ENCODE measurements around the gene DCK. TPM values are rescaled to one million over a fixed set of nuclear protein-coding genes. Genes with fewer than 3 reads are reported as not detected.
"Not testable (repeated sequence)": the region's sequence is repeated elsewhere in the genome, so short reads cannot be mapped to it uniquely, and the experiment has no call there.

The DCK gene
- polyA plus RNA-seq, 2 donors: 3.1 to 8.0 TPM

DNA sequence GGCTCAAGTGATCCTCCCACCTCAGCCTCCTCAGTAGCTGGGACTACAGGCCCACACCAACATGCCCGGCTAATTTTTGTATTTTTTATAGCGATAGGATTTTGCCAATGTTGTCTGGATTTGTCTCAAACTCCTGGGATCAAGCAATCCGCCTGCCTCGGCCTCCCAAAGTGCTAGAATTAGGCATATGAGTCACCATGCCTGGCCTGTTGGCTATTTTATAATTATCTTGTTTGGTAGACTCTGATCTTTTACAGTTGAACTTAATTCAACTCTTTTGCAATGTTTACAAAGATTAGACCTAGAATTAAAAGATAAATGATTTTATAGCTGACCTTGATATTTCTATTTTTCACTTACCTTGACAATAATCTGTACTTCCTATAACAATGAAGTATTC lies 18.0 kb downstream of the DCK start:
- no peak overlapping the region for H3K27ac ChIP-seq (ENCODE audit: low read depth in 2 of 2, low read length in 1 of 2)
- no peaks in the 10 kb centered on the region for H3K36me3 ChIP-seq (ENCODE audit: control insufficient read depth in 2 of 2, insufficient read depth in 2 of 2, low read length in 1 of 2)
- no peak overlapping the region for H3K4me3 ChIP-seq (ENCODE audit: low read depth in 1 of 2, low read length in 2 of 2)
- H3K4me1 ChIP-seq (ENCODE audit: control insufficient read depth in 2 of 2, insufficient read depth in 2 of 2, low read length in 1 of 2): no peaks in the 10 kb centered on the region
- no peaks in the 10 kb centered on the region for H3K9me3 ChIP-seq (ENCODE audit: control insufficient read depth in 2 of 2, insufficient read depth in 1 of 2, low read depth in 1 of 2, low read length in 1 of 2)
- no peaks in the 10 kb centered on the region for H3K27me3 ChIP-seq (ENCODE audit: control insufficient read depth in 1 of 2, insufficient read depth in 2 of 2, low read length in 2 of 2)
- 82 to 88% methylated on average over 4 of the region's 4 CpGs for WGBS, 2 donors

DNA sequence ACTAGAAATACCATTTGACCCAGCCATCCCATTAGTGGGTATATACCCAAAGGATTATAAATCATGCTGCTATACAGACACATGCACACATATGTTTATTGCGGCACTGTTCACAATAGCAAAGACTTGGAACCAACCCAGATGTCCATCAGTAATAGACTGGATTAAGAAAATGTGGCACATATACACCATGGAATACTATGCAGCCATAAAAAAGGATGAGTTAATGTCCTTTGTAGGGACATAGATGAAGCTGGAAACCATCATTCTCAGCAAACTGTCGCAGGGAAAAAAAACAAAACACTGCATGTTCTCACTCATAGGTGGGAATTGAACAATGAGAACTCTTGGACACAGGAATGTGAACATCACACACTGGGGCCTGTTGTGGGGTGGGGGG lies 23.9 kb downstream of the DCK start:
- WGBS, 2 donors: 99 to 100% methylated on average over 2 of the region's 2 CpGs
- not testable (repeated sequence) for H3K9me3 ChIP-seq (ENCODE audit: control insufficient read depth in 2 of 2, insufficient read depth in 1 of 2, low read depth in 1 of 2, low read length in 1 of 2); H3K4me3 ChIP-seq (ENCODE audit: low read depth in 1 of 2, low read length in 2 of 2); H3K27me3 ChIP-seq (ENCODE audit: control insufficient read depth in 1 of 2, insufficient read depth in 2 of 2, low read length in 2 of 2); H3K27ac ChIP-seq (ENCODE audit: low read depth in 2 of 2, low read length in 1 of 2); H3K36me3 ChIP-seq (ENCODE audit: control insufficient read depth in 2 of 2, insufficient read depth in 2 of 2, low read length in 1 of 2); H3K4me1 ChIP-seq (ENCODE audit: control insufficient read depth in 2 of 2, insufficient read depth in 2 of 2, low read length in 1 of 2)

DNA sequence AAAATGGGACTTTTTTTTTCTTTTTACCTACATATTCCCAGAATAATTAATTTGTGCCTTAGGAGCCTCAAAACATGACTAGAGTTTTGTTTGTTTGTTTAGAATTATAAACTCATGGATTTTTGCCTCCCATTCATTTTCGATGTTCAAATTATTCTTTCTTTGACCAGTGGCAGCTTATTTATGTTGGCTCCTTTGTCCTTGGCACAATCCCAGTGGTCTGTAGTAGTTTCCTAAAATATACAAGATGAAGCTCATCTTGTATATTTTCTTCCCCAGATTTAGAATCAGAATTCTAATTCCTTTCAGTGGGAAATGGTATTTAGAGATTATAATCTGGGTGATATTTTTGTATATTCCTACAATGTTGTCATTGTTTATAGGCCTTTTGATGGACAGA lies 27.2 kb downstream of the DCK start:
- 49 to 67% methylated on average over 1 of the region's 1 CpG for WGBS, 2 donors
- H3K36me3 ChIP-seq (ENCODE audit: control insufficient read depth in 2 of 2, insufficient read depth in 2 of 2, low read length in 1 of 2): no peaks in the 10 kb centered on the region
- H3K27me3 ChIP-seq (ENCODE audit: control insufficient read depth in 1 of 2, insufficient read depth in 2 of 2, low read length in 2 of 2): no peaks in the 10 kb centered on the region
- no peaks in the 10 kb centered on the region for H3K9me3 ChIP-seq (ENCODE audit: control insufficient read depth in 2 of 2, insufficient read depth in 1 of 2, low read depth in 1 of 2, low read length in 1 of 2)
- no peak overlapping the region for H3K4me3 ChIP-seq (ENCODE audit: low read depth in 1 of 2, low read length in 2 of 2)
- no peak overlapping the region for H3K27ac ChIP-seq (ENCODE audit: low read depth in 2 of 2, low read length in 1 of 2)
- H3K4me1 ChIP-seq (ENCODE audit: control insufficient read depth in 2 of 2, insufficient read depth in 2 of 2, low read length in 1 of 2): no peaks in the 10 kb centered on the region

DNA sequence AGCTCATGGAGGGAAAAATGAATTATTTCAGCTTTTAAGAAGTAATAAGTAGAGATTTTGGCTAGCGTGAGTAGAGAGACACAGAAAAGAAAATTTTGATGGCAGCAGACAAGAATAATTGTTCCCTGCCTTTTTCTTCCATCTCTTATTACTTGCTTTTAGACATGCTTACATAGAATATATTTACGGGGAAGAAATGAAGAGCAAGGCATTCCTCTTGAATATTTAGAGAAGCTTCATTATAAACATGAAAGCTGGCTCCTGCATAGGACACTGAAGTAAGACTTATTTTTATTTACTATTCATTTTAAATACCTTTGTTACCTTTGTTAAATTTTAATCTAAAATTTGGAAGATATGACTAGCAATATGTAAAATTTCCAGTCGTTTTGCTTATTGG lies 32.2 kb downstream of the DCK start:
- no peak overlapping the region for H3K27ac ChIP-seq (ENCODE audit: low read depth in 2 of 2, low read length in 1 of 2)
- no peaks in the 10 kb centered on the region for H3K36me3 ChIP-seq (ENCODE audit: control insufficient read depth in 2 of 2, insufficient read depth in 2 of 2, low read length in 1 of 2)
- H3K27me3 ChIP-seq (ENCODE audit: control insufficient read depth in 1 of 2, insufficient read depth in 2 of 2, low read length in 2 of 2): no peaks in the 10 kb centered on the region
- H3K4me3 ChIP-seq (ENCODE audit: low read depth in 1 of 2, low read length in 2 of 2): no peak overlapping the region
- no peaks in the 10 kb centered on the region for H3K4me1 ChIP-seq (ENCODE audit: control insufficient read depth in 2 of 2, insufficient read depth in 2 of 2, low read length in 1 of 2)
- WGBS, 2 donors: 85 to 88% methylated on average over 3 of the region's 3 CpGs
- no peaks in the 10 kb centered on the region for H3K9me3 ChIP-seq (ENCODE audit: control insufficient read depth in 2 of 2, insufficient read depth in 1 of 2, low read depth in 1 of 2, low read length in 1 of 2)

DNA sequence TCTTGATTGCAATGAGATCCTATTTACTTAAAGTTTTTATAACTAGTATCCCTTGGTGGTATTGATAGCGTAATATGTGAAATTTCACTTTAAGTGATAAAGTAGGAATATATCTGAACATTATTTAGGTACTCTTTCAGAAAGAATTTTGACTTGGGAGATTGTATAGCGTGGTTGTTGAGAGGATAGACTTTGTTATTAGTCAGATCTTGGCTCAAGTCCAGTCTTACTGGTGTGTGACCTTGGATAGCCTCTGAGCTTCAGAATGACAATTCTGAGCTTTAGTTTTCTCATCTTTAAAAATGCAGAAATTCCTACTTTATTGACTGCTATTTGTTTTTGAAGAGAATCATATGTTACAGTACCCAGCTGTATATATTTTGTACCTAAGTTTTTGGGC lies 32.6 kb downstream of the DCK start:
- Histone ChIP-seq H3K36me3 (ENCODE audit: control insufficient read depth in 2 of 2, insufficient read depth in 2 of 2, low read length in 1 of 2) (no peaks in the 10 kb centered on the region), H3K27ac (ENCODE audit: low read depth in 2 of 2, low read length in 1 of 2) (no peak overlapping the region), H3K27me3 (ENCODE audit: control insufficient read depth in 1 of 2, insufficient read depth in 2 of 2, low read length in 2 of 2) (no peaks in the 10 kb centered on the region), H3K4me1 (ENCODE audit: control insufficient read depth in 2 of 2, insufficient read depth in 2 of 2, low read length in 1 of 2) (no peaks in the 10 kb centered on the region), H3K4me3 (ENCODE audit: low read depth in 1 of 2, low read length in 2 of 2) (no peak overlapping the region), H3K9me3 (ENCODE audit: control insufficient read depth in 2 of 2, insufficient read depth in 1 of 2, low read depth in 1 of 2, low read length in 1 of 2) (no peaks in the 10 kb centered on the region)
- 54 to 57% methylated on average over 2 of the region's 2 CpGs for WGBS, 2 donors

DNA sequence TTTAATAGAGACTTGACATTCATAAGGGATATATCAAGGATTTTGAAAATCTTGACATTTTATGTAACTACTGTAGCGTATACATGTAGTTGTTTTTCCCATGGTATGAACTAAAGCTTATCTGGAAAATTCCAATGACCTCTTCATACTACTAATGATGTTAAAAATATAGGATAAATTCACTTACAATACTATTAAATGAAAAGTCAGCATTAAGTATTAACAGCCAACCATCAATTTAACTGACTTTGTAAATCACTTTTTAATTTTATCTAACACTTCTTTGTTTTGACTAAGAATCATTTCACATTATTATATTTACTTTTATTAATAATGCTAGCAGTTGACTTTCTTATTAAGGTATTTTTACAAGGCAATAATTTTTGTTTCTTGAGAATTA lies 34.2 kb downstream of the DCK start:
- Histone ChIP-seq H3K4me1 (ENCODE audit: control insufficient read depth in 2 of 2, insufficient read depth in 2 of 2, low read length in 1 of 2) (no peaks in the 10 kb centered on the region), H3K4me3 (ENCODE audit: low read depth in 1 of 2, low read length in 2 of 2) (no peak overlapping the region), H3K27me3 (ENCODE audit: control insufficient read depth in 1 of 2, insufficient read depth in 2 of 2, low read length in 2 of 2) (no peaks in the 10 kb centered on the region), H3K36me3 (ENCODE audit: control insufficient read depth in 2 of 2, insufficient read depth in 2 of 2, low read length in 1 of 2) (peaks cover 2 to 4% of the 10 kb centered on the region in 2 donors), H3K27ac (ENCODE audit: low read depth in 2 of 2, low read length in 1 of 2) (no peak overlapping the region), H3K9me3 (ENCODE audit: control insufficient read depth in 2 of 2, insufficient read depth in 1 of 2, low read depth in 1 of 2, low read length in 1 of 2) (no peaks in the 10 kb centered on the region)
- 100% methylated on average over 1 of the region's 1 CpG for WGBS, 2 donors

DNA sequence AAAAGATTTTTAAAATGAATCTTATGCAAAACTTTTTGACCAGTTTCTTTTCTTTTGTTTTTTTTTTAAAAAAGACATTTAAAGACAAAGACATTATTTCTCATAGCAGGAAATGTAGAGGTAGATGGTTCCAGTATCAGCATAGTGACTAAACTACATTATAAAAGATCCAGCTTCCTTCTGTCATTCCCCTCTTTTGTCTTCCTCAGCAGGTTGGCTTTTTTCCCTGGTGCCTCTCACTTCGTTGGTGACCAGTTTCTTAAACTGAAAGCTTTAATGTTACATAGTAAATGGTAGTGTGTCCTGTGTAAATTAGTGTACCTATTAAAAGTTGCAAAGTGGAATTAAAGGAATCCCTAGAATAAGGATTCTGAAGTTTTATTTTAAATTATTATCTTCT lies 36.1 kb downstream of the DCK start:
- Histone ChIP-seq H3K27ac (ENCODE audit: low read depth in 2 of 2, low read length in 1 of 2) (no peak overlapping the region), H3K4me3 (ENCODE audit: low read depth in 1 of 2, low read length in 2 of 2) (no peak overlapping the region), H3K36me3 (ENCODE audit: control insufficient read depth in 2 of 2, insufficient read depth in 2 of 2, low read length in 1 of 2) (peaks cover 2 to 4% of the 10 kb centered on the region in 2 donors), H3K27me3 (ENCODE audit: control insufficient read depth in 1 of 2, insufficient read depth in 2 of 2, low read length in 2 of 2) (no peaks in the 10 kb centered on the region), H3K4me1 (ENCODE audit: control insufficient read depth in 2 of 2, insufficient read depth in 2 of 2, low read length in 1 of 2) (no peaks in the 10 kb centered on the region), H3K9me3 (ENCODE audit: control insufficient read depth in 2 of 2, insufficient read depth in 1 of 2, low read depth in 1 of 2, low read length in 1 of 2) (no peaks in the 10 kb centered on the region)
- WGBS, 2 donors: 47 to 72% methylated on average over 1 of the region's 1 CpG

DNA sequence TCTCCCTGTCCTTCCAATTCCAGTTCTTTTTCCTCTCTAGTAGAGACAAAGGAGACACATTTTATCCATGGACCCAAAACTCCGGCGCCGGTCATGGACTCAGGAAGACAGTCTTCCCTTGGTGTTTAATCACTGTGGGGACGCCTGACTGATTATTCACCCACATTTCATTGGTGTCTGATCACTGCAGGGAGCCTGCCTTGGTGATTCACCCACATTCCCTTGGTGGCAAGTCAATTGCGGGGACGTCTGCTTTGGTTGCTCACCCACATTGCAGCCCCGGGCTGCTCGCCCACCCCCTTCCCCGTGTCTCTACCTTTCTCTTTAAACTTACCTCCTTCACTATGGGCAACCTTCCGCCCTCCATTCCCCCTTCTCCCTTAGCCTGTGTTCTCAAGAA lies 38.7 kb downstream of the DCK start:
- not testable (repeated sequence) for H3K27me3 ChIP-seq (ENCODE audit: control insufficient read depth in 1 of 2, insufficient read depth in 2 of 2, low read length in 2 of 2); H3K36me3 ChIP-seq (ENCODE audit: control insufficient read depth in 2 of 2, insufficient read depth in 2 of 2, low read length in 1 of 2); H3K4me3 ChIP-seq (ENCODE audit: low read depth in 1 of 2, low read length in 2 of 2); H3K27ac ChIP-seq (ENCODE audit: low read depth in 2 of 2, low read length in 1 of 2); H3K9me3 ChIP-seq (ENCODE audit: control insufficient read depth in 2 of 2, insufficient read depth in 1 of 2, low read depth in 1 of 2, low read length in 1 of 2); H3K4me1 ChIP-seq (ENCODE audit: control insufficient read depth in 2 of 2, insufficient read depth in 2 of 2, low read length in 1 of 2)
- WGBS, 2 donors: 86 to 90% methylated on average over 10 of the region's 10 CpGs

DNA sequence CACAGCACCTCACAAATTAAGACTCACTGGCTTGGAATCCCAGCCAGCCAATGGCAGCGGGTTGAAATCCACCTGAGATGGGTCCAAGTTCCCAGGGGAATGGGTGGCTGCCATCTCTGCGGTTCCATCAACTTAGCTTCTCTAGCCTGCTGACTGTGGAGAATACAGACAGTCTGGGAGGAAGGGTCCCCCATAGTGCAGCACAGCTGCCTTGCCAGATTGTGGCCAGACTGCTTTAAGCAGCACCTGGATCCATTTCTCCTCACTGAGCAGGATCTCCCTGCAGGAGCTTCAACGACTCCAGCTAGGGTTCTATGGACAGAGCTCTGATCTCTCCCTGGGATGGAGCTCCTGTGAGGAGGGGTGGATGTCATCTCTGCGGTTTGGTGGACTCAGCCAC lies 51.8 kb downstream of the DCK start:
- WGBS, 2 donors: 86 to 88% methylated on average over 4 of the region's 4 CpGs
- Histone ChIP-seq H3K4me1 (ENCODE audit: control insufficient read depth in 2 of 2, insufficient read depth in 2 of 2, low read length in 1 of 2) (no peaks in the 10 kb centered on the region), H3K27me3 (ENCODE audit: control insufficient read depth in 1 of 2, insufficient read depth in 2 of 2, low read length in 2 of 2) (no peaks in the 10 kb centered on the region), H3K36me3 (ENCODE audit: control insufficient read depth in 2 of 2, insufficient read depth in 2 of 2, low read length in 1 of 2) (no peaks in the 10 kb centered on the region), H3K27ac (ENCODE audit: low read depth in 2 of 2, low read length in 1 of 2) (no peak overlapping the region), H3K4me3 (ENCODE audit: low read depth in 1 of 2, low read length in 2 of 2) (no peak overlapping the region), H3K9me3 (ENCODE audit: control insufficient read depth in 2 of 2, insufficient read depth in 1 of 2, low read depth in 1 of 2, low read length in 1 of 2) (no peaks in the 10 kb centered on the region)

DNA sequence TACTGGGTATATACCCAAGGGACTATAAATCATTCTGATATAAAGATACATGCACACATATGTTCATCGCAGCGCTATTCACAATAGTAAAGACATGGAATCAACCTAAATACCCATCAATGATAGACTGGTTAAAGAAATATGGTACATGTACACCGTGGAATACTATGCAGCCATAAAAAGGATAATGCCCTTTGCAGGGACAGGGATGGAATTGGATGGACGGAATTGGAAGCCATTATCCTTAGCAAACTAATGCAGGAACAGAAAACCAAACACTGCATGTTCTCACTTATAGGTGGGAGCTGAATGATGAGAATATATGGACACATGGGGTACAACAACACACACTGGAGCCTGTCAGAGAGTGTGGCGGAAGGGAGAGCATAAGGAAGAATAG lies 55.9 kb downstream of the DCK start:
- no peaks in the 10 kb centered on the region for H3K9me3 ChIP-seq (ENCODE audit: control insufficient read depth in 2 of 2, insufficient read depth in 1 of 2, low read depth in 1 of 2, low read length in 1 of 2)
- no peak overlapping the region for H3K27ac ChIP-seq (ENCODE audit: low read depth in 2 of 2, low read length in 1 of 2)
- H3K27me3 ChIP-seq (ENCODE audit: control insufficient read depth in 1 of 2, insufficient read depth in 2 of 2, low read length in 2 of 2): no peaks in the 10 kb centered on the region
- H3K4me3 ChIP-seq (ENCODE audit: low read depth in 1 of 2, low read length in 2 of 2): no peak overlapping the region
- WGBS, 2 donors: 86% methylated on average over 5 of the region's 5 CpGs
- H3K36me3 ChIP-seq (ENCODE audit: control insufficient read depth in 2 of 2, insufficient read depth in 2 of 2, low read length in 1 of 2): no peaks in the 10 kb centered on the region
- H3K4me1 ChIP-seq (ENCODE audit: control insufficient read depth in 2 of 2, insufficient read depth in 2 of 2, low read length in 1 of 2): no peaks in the 10 kb centered on the region
